Neural progenitor cell (in vitro differentiated cells): ENCODE results near the gene ANO4.

Experiments
- EZH2 ChIP-seq: fragments of 200-600 bp; sonication (generic); IDR thresholded peaks from 2 replicates; pipeline ENCODE4 v1.6.1; 2017; ENCODE audit warnings: antibody characterized with exemption, mild to moderate bottlenecking, moderate library complexity
- EZH2phosphoT487 ChIP-seq: fragments of 200-600 bp; sonication (generic); IDR thresholded peaks from 2 replicates; pipeline ENCODE4 v1.6.1; 2017; ENCODE audit warnings: antibody characterized with exemption
- TF ChIP-seq, protein P1 (sequence below): fragments of 200-600 bp; sonication (generic); IDR thresholded peaks from 2 replicates; pipeline ENCODE4 v1.5.1; 2017; ENCODE audit warnings: antibody characterized with exemption, mild to moderate bottlenecking

GRCh38 chr12:101068836-101069235 lies 274.3 kb downstream of the ANO4 start:
- TF ChIP-seq, protein P1, sequence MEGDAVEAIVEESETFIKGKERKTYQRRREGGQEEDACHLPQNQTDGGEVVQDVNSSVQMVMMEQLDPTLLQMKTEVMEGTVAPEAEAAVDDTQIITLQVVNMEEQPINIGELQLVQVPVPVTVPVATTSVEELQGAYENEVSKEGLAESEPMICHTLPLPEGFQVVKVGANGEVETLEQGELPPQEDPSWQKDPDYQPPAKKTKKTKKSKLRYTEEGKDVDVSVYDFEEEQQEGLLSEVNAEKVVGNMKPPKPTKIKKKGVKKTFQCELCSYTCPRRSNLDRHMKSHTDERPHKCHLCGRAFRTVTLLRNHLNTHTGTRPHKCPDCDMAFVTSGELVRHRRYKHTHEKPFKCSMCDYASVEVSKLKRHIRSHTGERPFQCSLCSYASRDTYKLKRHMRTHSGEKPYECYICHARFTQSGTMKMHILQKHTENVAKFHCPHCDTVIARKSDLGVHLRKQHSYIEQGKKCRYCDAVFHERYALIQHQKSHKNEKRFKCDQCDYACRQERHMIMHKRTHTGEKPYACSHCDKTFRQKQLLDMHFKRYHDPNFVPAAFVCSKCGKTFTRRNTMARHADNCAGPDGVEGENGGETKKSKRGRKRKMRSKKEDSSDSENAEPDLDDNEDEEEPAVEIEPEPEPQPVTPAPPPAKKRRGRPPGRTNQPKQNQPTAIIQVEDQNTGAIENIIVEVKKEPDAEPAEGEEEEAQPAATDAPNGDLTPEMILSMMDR: no peak
- TF ChIP-seq EZH2 (no peak), EZH2phosphoT487 (no peak)
